Measurements from ENCODE around the gene ANKRD22.
A peak's percentile ranks its signal among the peaks of the same experiment; 100 is the strongest.

ANKRD22 gene

DNA sequence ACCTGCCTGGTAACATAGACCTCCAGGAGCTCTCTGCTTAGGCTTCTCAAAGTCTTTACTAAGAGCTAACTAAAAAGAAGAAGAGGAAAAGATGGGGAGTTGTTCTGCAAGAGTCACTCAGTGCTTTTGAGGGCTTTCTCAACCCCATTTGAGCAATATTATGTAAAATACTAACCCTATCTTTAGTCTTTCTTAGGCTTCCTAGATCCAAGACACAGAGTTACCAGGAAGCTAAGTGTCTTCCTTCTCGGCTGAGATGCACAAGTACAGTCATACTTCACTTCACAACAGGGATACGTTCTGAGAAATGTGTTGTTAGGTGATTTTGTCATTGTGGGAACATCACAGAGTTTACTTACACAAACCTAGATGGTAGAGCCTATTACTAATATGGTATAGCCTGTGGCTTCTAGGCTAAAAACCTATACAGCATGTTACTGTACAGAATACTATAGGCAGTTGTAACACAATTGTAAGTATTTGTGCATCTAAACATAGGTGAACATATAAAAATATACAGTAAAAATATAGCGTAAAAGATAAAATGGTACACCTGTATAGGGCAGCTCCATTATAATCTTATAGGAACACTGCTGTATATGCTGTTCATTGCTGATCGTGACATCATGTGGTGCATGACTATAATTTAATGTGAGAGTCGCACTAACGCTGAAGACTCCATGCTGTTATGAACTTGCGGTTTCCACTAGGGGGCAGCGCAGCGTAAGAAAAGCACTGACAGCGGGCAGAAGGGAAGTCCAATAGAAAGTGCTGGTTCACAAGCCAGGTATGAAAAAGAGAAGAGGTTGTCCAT is 16.3 kb downstream of the ANKRD22 start:
- DNase-seq (ENCODE audit: low read depth), result peak; percentile 76

DNA sequence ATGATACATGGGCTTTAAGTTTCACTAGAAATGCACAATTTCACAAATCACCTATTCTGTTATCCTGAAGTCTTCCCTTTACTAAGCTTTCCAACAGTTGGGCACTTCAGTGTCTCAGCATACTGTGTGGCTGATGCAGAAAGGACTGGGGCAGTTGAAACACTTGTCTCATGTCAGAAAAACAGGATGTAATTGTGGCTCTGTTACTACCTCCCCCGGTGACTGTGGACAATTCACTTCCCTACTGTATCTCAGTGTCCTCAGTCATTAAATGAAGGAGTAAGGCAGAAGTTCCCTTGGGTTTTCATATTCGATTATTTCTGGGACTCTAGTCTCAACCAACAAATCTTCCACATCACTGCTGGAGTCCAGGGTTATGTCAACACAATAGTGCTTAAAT is 17.9 kb downstream of the ANKRD22 start:
- DNase-seq (ENCODE audit: low read depth), result no peak

DNA sequence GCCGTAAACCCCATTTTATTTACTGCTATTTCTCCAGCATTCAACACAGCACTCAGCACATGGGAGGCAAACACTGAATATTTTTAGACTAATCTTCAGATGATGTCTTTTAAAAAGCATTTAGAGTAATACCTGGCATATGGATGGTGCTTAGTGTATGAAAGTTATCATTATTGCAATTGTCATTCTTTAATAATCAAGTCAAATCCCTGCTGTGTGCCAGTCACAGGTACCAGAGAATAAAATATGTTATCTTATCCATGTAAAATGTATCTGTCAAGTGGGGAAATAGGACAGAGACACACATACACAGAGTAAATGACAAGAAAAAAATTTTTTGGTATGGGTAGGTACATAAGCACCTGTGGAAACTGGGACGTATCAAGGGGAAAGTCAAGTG is 18.5 kb downstream of the ANKRD22 start:
- DNase-seq (ENCODE audit: low read depth), result no peak

DNA sequence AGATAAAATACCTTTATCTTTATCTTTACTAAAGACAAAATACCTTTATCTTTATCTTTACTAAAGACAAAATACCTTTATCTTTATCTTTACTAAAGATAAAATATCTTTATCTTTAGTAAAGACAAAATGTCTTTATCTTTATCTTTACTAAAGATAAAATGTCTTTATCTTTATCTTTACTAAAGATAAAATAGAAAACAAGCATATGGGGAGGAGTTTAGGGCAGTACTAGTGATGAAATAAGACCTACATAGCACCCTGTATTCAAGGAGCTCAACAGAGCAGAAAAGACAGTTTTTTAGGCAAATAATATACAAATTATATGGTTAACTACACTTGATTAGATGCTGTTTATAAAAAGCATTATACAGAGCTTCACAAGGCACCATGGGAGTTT is 19.3 kb downstream of the ANKRD22 start:
- no peak for DNase-seq (ENCODE audit: low read depth)

DNA sequence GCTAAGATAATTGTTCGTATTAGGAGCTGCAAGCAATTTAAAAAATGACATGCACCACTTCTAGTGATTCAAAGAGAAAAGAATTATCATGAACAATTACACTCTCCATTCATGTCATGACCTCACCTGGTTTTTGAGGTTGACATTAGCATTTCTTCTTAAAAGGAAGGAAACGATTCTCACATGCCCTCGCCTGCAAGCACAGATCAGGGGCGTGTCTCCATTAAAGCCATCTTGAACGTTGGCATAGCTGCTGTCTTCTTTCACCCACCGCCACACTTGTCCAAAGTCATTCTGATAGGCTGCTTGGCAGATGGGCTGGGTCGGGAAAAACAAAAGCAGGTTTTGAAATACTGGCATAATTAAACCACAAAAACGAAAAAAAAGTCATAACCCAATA is 19.9 kb downstream of the ANKRD22 start:
- DNase-seq (ENCODE audit: low read depth), result peak; percentile 14

DNA sequence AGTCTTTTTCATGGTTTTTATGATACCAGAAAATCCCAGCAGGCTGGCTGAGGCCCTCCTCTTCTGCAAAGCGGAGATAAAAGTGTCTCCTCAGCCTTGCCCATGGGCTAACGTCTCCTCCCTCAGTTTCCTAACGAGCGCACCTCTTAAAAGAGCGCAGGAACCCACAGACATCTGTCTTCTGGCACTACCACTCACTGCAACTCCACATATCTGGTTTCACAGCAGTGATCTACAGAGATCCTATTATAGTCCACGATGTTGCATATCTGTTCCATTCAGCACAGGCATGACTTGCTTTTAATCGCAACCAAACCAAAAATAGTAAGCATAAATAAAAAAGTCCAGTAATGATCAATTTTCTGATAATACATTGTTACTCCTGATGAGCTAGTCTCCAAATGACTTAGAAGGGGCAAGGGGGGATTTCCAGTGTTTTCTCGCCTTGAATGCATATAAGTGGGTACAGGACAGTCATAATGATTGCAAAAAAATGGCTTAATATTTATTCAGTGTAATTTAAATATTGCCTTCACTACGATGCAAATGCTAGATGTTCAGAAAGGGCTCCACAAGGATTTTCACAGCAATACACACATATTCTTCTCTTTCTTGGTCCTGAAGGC is 20.9 kb downstream of the ANKRD22 start:
- no peak for DNase-seq (ENCODE audit: low read depth)

DNA sequence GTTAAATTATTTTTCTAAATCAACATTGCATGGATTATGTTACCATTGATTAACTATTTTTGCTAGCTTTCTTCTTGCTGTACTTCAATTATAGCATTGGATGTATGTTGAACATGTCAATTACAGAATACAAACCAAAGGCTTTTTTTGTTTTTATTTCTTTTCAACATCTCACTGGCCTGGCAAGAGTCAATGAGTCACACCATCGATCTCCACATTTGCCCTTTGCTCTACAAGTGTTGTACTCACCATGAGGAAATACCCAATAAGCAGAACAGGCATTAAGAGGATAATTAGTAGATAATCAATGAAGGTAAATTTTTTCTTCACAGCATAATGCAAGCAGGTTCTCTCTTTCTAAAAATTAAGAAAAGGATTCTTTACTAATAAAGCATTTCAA is 23.3 kb downstream of the ANKRD22 start:
- no peak for DNase-seq (ENCODE audit: low read depth)

DNA sequence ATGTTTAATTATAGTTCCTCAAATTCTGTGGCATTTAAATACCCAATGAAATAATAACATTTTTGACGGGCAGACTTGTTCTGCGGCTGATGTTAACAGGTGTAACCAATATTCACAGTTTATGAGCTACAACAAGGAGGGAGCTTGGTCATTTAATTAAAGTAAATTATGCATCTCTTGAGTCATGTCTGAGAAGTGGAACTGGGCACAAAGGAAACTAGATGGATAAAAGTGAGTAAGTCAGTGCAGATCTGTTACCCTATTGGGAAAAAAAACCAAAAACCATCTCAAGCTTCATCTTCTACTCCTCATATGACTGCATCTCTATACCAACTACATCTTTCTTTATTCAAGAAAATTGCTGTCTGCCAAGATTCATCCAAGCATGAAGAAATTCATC is 24.0 kb downstream of the ANKRD22 start:
- DNase-seq (ENCODE audit: low read depth), result no peak

DNA sequence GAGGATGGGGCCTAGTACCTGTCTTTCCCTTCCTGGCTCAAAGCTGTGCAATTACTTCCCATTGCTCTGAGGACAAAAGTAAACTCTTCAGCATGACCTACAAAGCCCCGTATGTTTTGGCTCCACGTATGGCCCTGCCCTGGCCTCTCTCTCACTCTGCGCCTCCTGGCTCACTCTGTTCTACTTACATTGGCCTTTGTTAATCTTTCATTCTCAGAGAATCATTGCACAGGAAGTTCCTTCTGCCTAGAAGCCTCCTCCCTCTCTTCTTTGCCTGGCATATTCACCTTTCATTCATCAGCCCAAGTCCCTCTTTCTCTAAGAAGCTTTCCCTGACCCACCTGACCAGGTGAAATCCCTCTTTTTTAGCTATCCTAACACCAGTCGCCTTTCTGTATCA is 25.3 kb downstream of the ANKRD22 start:
- no peak for DNase-seq (ENCODE audit: low read depth)

DNA sequence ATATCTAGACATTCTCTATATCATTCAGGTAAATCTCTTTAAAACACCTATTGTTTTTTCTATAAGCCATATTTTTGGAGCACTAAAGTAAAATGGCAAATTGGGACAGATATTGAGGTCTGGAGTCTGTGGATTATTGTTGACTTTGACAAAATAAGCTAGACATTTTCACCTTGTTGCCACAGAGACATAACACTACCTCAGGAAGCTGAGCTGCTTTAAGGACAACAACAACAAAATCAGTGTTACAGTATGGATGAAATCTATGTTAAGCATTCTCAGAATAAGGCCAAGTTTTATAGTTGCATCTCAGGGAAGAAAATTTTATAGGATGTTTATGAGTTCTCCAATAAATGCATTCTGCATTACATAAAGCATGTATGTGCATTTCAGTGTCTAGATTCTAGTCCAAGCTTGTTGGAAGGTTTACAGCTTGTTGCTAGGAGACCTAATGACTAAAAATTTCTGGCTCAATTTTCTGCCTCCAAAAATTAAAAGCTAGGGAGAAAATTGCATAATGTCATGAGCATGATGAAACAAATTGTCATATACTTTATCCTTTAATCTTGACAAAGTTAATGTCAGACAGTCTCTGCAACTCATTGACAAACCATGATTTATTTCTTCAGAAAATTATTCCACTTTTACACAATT is 30.8 kb downstream of the ANKRD22 start:
- no peak for DNase-seq (ENCODE audit: low read depth)

DNA sequence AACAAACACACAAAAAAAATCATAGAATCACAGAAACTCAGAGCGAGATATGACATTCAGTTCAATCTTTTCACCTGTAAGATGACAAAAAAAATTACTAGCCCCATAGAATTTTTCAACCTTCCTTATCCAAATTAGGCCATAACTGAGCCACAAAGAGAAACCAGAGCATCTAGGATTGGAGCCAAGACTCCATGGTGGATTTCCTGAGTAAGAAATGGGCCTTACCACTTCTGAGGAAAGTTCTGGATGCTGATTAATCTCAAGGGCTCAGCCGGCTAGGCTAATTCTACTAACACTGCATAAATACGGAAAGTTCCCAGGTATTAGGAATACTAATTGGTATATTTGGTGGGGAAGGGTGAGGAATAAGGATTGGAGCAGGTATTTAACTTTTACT is 32.4 kb downstream of the ANKRD22 start:
- DNase-seq (ENCODE audit: low read depth), result no peak

DNA sequence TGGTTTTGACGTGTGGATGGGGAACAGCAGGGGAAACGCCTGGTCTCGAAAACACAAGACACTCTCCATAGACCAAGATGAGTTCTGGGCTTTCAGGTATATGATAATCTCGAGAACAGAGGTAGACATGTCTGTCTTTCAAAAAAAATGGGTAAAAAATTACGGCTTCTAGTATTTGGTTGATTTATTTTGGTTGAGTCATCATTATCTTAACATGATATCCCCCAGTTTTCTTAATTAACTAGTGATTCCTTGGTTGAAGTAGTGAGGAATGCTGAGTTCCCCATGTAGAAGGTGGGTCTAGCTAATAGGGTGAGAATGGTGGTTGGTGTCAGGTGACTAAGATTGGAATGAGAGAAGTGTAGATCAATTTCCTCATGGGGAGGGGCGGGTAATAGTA is 38.4 kb downstream of the ANKRD22 start:
- DNase-seq (ENCODE audit: low read depth), result no peak

DNA sequence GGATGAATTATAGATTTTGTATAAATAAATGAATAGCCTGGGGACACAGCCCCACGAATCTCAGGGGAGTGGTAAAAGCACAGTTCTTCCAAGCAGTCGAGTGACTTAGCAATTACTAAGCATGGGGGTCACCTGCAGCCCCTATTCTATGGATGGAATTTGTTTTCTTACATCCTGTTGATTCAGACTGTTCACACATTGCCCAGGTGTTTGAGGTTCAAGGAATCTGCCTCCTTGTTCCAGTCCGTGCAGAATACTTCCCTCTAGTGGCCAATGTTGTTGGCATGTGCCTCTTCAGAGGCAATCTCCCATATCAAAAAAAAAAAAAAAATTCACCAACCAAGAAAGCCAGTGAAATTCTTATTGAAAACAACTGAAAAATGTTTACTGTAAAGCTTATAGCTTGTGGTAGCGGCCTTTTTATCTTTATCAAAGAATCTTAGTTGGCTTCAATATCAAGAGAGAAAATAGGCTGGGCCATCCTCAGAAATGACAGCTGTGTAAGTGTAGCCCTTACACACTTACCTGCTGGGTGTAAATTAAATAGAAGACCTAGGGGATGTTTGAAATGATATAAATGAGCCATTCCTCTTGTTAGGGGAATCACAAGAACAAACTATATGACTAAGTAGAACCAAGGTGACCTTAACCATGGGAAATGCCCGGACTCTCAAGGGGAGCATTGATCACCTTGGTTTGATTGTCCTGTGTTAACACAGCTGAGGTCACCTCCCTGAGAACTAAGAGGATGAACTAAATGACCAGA is 41.3 kb downstream of the ANKRD22 start:
- DNase-seq (ENCODE audit: low read depth), result no peak

DNA sequence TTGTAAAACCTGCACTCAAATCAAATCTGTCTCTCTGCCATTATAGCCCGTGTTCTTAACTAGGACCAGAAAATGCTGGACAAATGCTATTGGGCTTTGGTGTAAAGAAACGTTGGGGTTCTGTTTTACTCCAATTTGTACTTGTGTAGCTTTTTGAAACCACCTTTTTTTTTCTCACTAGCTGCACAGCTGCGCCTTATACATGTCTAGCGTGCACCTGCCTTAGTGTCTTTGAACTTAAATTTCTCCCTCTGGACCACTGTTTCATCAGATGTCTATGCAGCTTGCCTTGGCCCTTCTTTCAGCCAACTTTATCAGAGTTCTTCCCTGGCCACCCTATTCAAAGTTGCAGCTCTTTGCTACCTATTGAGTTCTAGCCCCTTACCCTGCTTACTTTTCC is 42.0 kb downstream of the ANKRD22 start:
- DNase-seq (ENCODE audit: low read depth), result no peak

DNA sequence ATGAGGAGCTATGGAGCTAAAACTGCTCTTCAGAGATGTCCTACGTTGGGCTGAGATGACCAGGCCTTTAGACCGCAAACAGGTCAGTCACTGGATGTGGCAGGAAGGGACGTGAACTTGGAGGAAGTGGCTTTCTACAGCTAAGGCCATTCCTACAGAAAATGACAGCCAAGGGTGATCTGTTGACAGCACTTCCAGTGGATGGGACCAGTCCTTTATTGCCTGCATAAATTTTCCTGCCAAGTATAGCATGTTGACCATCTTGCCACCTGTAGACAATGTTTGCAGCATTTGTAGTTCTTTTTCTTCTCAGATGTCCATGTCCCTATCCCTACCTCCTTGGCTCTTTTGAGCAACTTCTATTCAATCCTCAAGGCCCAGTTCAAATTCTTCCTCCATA is 45.7 kb downstream of the ANKRD22 start:
- DNase-seq (ENCODE audit: low read depth), result no peak

DNA sequence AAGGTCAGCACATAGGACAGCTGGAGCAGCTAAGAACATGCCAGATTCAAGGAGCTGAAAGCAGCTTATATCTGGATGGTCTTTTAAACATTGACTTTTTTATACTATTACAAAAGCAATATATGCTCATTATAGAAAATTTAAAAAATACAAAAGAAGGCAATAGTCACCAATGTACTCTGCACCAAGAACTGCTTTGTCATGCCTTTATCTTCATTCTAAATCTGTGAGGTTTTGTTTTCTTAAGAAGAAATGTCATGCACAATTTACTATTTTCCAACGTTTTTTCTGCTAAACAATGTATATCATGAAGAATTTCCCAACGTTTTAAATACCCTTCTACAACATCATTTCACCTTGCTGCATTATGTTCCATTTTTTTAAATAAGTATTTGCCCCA is 46.3 kb downstream of the ANKRD22 start:
- DNase-seq (ENCODE audit: low read depth), result no peak

DNA sequence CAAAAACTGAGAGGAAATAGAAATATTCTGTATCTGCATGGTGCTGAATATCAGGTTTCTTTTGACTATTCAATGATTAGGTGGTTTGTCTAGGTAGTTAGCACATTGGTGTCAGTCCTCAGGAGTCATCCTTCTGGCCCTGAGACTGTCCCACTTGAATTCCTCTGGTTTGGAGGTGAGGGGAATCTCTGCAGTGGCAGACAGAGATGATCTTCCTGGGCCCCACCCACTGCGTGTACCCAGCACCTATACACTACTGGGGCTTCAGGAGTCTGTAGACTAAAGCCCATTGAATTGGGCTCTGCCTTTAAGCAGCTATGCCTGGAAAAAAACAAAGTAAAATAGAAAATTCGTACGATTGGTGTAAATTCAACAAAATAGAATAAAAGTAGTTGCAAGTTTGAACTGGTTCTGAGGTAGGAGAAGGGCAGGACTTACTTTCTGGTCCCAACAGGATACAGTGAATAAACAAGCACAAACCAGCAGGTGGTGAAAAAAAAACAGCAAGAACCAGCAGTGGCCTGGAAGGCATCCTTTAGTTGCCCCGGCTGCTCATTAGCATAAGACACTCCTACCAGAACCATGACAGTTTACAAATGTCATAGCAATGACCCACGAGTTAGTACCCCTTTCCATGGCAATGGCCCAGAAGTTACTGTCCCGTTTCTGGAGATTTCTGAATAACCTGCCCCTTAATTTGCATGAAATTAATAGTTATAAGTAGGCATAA is 47.4 kb downstream of the ANKRD22 start:
- no peak for DNase-seq (ENCODE audit: low read depth)

DNA sequence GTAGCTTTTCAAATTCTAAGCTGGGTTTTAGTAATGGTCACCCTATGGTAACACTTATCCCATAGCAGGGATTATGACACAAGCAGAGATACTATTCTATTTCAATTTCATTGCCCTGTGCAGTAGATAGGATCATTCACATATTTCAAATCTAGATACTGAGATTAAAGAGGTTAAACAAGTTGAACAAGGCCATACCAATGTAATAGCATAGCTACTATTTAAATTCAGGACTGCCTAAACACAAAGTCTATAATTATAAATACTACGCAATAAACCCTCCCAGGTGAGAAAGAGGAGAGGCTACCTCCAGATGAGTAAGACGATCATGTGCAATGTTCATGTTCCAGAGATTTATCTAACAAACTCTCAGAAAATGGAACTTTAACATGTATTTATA is 48.0 kb downstream of the ANKRD22 start:
- DNase-seq (ENCODE audit: low read depth), result no peak

DNA sequence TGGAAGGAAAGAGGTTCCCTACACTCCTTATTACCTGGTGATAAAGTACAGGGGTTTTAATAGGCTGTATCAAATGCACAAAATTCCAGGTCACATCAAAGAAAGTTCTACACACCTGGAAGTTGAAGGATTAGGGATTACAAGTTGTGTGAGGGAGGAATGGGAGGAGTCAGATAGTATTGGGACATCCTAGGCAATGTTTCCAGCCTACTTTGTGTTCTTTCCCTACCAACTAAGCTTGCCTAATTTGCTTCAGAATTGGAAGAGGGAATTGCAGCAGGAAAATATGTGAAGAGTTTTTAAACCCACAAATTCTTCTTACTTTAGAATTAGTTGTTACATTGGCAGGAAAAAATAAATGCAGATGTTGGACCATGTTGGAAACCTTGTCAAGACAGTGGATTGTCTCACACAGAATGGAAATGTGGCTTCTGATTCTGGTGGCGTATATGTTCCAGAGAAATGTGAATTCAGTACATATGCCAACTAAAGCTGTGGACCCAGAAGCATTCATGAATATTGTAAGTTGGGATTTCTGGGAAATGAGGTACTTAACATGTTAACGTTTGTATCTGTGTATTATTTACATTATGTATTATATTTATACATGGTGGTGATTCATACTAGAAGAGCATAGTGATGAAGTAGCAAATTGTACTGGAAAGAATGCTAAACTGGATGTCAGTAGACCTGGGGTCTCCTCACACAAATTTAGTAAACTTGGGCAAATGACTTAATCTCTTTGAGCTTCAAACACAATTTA is 48.9 kb downstream of the ANKRD22 start, which contains the start of gene LIPM:
Gene LIPM, plus strand, starts transcription at position 208 of the 763 bp plus-strand sequence. Its CDS starts 167 bp downstream, at position 375.
- no peak for DNase-seq (ENCODE audit: low read depth)

DNA sequence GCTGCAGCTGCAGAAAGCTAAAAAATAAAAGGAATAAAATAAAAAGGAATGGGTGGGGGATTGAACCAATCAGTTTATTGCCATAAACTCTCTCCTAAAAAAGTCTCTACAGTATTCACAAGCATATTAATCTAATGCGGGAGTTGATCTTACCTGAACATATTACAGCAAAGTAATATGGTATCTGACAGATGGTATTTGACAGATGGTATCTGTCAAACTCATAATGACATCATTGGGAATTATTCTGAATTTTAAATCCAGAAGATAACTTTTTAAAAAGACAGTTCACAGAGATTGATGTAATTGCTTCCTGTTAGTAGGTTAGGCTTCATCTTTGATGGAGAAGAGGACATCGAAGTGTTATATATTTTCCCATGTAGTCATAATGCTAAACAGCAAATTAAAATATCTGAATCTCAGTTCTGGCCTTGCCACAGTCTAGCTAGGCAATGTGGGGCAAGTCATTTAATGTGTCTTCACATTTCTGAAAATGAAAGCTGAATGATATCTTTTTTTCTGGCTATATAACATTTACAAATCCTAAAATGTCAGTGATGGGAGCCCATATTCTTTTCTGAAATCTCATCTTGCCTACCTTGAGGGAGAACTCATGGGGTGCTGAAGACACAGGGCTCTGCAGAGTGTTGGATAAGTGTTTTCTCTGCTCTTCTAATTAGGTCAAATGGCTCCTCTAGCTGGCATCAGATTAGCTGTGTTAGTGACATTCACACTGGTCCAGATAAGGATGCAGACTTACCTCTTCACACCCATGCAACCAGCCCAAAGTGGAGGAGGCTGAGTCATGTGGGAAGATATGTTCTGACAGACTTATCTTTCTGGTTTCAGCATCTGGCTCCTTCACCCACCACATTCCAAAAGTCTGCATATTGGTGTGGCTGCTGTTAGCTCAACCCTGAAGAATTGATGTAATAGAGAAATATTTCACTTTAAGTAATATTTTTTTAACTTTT is 51.2 kb downstream of the ANKRD22 start:
- no peak for DNase-seq (ENCODE audit: low read depth)

Measured in activated gamma-delta T cell treated with anti-CD3 and anti-CD28 coated beads, Interleukin-2, amount 50 U/mL, for 16 hours (primary cell).